ENCODE results near the gene ART1. TPM values are rescaled to one million over a fixed set of nuclear protein-coding genes. Genes with fewer than 3 reads are reported as not detected.

ART1 gene
- total RNA-seq (2022; extraction: Qiagen RNA extraction; ENCODE audit: low read depth), result 0.10 TPM in 1 of 5 replicates, not detected in the others

GRCh38 chr11:3644817-3645235 is at the start of gene ART1:
TSS of gene ART1 (plus strand) at chr11:3645128. CDS start at chr11:3659214, 14,086 bp downstream.

GRCh38 chr11:3641701-3642070 is 3.2 kb upstream of the ART1 start, which contains the start of gene ART5:
TSS of gene ART5 (minus strand) at chr11:3641992. CDS start at chr11:3641862, 130 bp downstream.

DNA sequence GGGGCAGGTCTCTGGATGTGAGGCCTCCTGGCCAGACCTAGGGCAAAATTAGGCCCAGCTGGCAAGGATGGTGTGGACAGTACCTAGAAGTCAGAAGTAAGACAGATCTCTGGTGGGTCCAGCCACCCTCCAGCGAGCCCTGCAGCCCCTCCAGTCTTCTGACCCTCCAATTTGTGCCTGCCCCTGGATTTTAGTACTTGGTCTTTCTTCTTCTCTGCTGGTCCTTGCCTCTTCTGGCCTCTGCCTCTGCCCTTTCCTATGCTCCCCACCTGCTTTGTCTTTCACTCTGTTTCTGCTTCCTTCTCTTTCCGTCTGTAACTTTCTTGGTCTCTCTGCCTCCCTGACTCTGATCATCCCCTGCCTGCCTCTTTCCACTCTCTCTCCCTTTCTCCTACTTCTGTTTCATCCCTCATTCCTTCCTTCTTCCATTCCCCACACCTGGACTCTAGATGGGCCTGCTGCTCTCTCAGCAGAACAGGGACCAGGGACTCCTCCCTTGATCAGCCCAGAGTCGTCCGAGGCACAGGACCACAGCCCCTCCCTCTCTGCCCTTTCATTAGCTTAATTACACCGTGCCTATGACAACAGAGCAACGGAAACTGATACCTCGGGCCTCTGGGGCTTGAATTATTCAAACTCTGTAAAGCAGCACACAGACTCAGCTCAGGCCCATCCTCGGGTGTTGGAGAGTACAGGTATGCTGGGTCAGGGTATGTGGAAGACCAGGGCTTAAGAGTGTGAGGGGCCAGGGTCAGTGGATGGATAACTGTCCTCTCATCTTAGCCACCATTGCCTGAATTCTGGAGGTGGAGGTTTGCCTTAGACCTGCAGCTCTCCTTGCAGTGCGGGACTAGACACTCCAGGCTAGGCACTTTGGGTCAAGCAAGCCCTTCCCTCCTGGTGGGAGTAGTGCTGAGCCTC is 26.7 kb downstream of the ART1 start, which contains the start of gene CHRNA10:
Gene CHRNA10, minus strand, starts transcription at position 51 of the 921 bp plus-strand sequence. CDS start 72 bp downstream, outside the sequence.

Other genes starting within 250 kb of the ART1 start
- 0.24 to 0.43 TPM (median 0.33 TPM) in 4 of 5 replicates, not detected in the other for gene ART5, start 3.1 kb upstream of the ART1 start, total RNA-seq (2022; extraction: Qiagen RNA extraction; ENCODE audit: low read depth)
- gene CHRNA10, start 26.3 kb downstream of the ART1 start, total RNA-seq (2022; extraction: Qiagen RNA extraction; ENCODE audit: low read depth), result 0.51 to 1.7 TPM (median 1.1 TPM) in 5 replicates
- gene NUP98, start 152.4 kb downstream of the ART1 start, total RNA-seq (2022; extraction: Qiagen RNA extraction; ENCODE audit: low read depth), result 54.8 to 69.0 TPM (median 67.2 TPM) in 5 replicates
- 20.0 to 24.3 TPM (median 21.0 TPM) in 5 replicates for gene PGAP2, start 163.4 kb downstream of the ART1 start, total RNA-seq (2022; extraction: Qiagen RNA extraction; ENCODE audit: low read depth)
- 94.0 to 119 TPM (median 113 TPM) in 5 replicates for gene RHOG, start 195.8 kb downstream of the ART1 start, total RNA-seq (2022; extraction: Qiagen RNA extraction; ENCODE audit: low read depth)
- 23.9 to 28.6 TPM (median 27.3 TPM) in 5 replicates for gene STIM1, start 210.5 kb downstream of the ART1 start, total RNA-seq (2022; extraction: Qiagen RNA extraction; ENCODE audit: low read depth)